K562 (cell line): ENCODE measurements around the gene SCAP. TPM values are rescaled to one million over a fixed set of nuclear protein-coding genes. Genes with fewer than 3 reads are reported as not detected.
"Not testable (repeated sequence)": the region's sequence is repeated elsewhere in the genome, so short reads cannot be mapped to it uniquely, and the experiment has no call there.

ENCODE experiments used
- CBFA2T2 ChIP-seq: fragments of 450-650 bp; conservative IDR thresholded peaks from 2 replicates; pipeline ENCODE4 v1.6.1; 2017; ENCODE audit warnings: mild to moderate bottlenecking
- CBX3 ChIP-seq, 2 experiments: IDR thresholded peaks; 1 replicate in 1 of 2; 2 replicates in 1 of 2; pipeline ENCODE4 v1.6.1; 2012; ENCODE audit warnings: inconsistent platforms in 2 of 2, low read length in 2 of 2, borderline replicate concordance in 1 of 2, control low read depth in 1 of 2
- CEBPB ChIP-seq: fragments of 450-650 bp; IDR thresholded peaks from 2 replicates; pipeline ENCODE4 v1.6.1; 2016; ENCODE audit warnings: missing genetic modification characterization, missing compliant biosample characterization
- CREB1 ChIP-seq, 2 experiments: sonication (generic) in 1 of 2; formaldehyde crosslinking in 1 of 2; IDR thresholded peaks; 2 replicates each; pipeline versions ENCODE4 v1.6.1 to v1.8.0; 2012 to 2022; ENCODE audit warnings: inconsistent platforms in 1 of 2, mild to moderate bottlenecking in 1 of 2, missing genetic modification reagents in 1 of 2, moderate library complexity in 1 of 2
- CTBP1 ChIP-seq: fragments of 450-650 bp; IDR thresholded peaks from 2 replicates; pipeline ENCODE4 v1.6.1; 2016; ENCODE audit warnings: borderline replicate concordance
- DACH1 ChIP-seq: fragments of 450-650 bp; IDR thresholded peaks from 2 replicates; pipeline ENCODE4 v1.6.1; 2018; ENCODE audit not compliant: partially characterized antibody
- DPF2 ChIP-seq: fragments of 450-650 bp; IDR thresholded peaks from 2 replicates; pipeline ENCODE4 v1.6.1; 2016
- ELF4 ChIP-seq: fragments of 450-650 bp; formaldehyde crosslinking; IDR thresholded peaks from 2 replicates; pipeline ENCODE4 v1.4.0; 2022; ENCODE audit warnings: missing genetic modification characterization
- FOXA3 ChIP-seq, 2 experiments: fragments of 450-650 bp in 1 of 2; sonication (generic) in 1 of 2; formaldehyde crosslinking; IDR thresholded peaks in 1 of 2; conservative IDR thresholded peaks in 1 of 2; 2 replicates each; pipeline versions ENCODE4 v1.4.0 to v1.8.0; 2020 to 2022; ENCODE audit warnings: mild to moderate bottlenecking in 2 of 2, missing genetic modification reagents in 1 of 2
- FOXM1 ChIP-seq, 2 experiments: fragments of 450-650 bp in 1 of 2; sonication (generic) in 1 of 2; formaldehyde crosslinking in 1 of 2; IDR thresholded peaks; 2 replicates each; pipeline versions ENCODE4 v1.6.1 to v1.9.0; 2017 to 2022; ENCODE audit warnings: low read depth in 2 of 2, mild to moderate bottlenecking in 2 of 2, missing genetic modification reagents in 1 of 2, moderate library complexity in 1 of 2
- HDAC1 ChIP-seq, 2 experiments: fragments of 450-650 bp; IDR thresholded peaks; 2 replicates each; pipeline ENCODE4 v1.6.1; 2016 to 2017; ENCODE audit warnings: inconsistent platforms in 1 of 2, mild to moderate bottlenecking in 1 of 2, moderate library complexity in 1 of 2
- HMGN3 ChIP-seq: IDR thresholded peaks from 2 replicates; pipeline ENCODE4 v1.6.1; 2011; ENCODE audit warnings: borderline replicate concordance, low read depth, mild to moderate bottlenecking, mixed read lengths, low read length; ENCODE audit not compliant: insufficient read length; ENCODE audit errors: extremely low read depth
- KLF16 ChIP-seq: IDR thresholded peaks from 2 replicates; pipeline ENCODE4 v1.6.1; 2016; ENCODE audit warnings: antibody characterized with exemption
- MBD2 ChIP-seq: sonication (generic); IDR thresholded peaks from 2 replicates; pipeline ENCODE4 v1.6.1; 2016; ENCODE audit warnings: low read depth, borderline replicate concordance
- MITF ChIP-seq: IDR thresholded peaks from 2 replicates; pipeline ENCODE4 v1.6.1; 2014; ENCODE audit warnings: antibody characterized with exemption
- MTA1 ChIP-seq: fragments of 450-650 bp; IDR thresholded peaks from 2 replicates; pipeline ENCODE4 v1.6.1; 2017; ENCODE audit warnings: borderline replicate concordance
- MTA2 ChIP-seq: fragments of 450-650 bp; IDR thresholded peaks from 2 replicates; pipeline ENCODE4 v1.6.1; 2016; ENCODE audit warnings: low read depth
- MYNN ChIP-seq, 2 experiments: sonication (generic); formaldehyde crosslinking in 1 of 2; IDR thresholded peaks; 2 replicates each; pipeline versions ENCODE4 v1.5.0 to v1.6.1; 2016 to 2020; ENCODE audit warnings: antibody characterized with exemption in 1 of 2, missing genetic modification reagents in 1 of 2
- PML ChIP-seq: IDR thresholded peaks from 2 replicates; pipeline ENCODE4 v1.6.1; 2012; ENCODE audit warnings: low read length, inconsistent platforms
- POLR2AphosphoS5 ChIP-seq: IDR thresholded peaks from 2 replicates; pipeline ENCODE4 v1.6.1; 2011; ENCODE audit warnings: mild to moderate bottlenecking, low read depth, low read length, moderate library complexity; ENCODE audit not compliant: control insufficient read depth, insufficient read depth
- RBBP5 ChIP-seq: fragments of 200-600 bp; sonication (generic); IDR thresholded peaks from 2 replicates; pipeline ENCODE4 v1.6.1; 2012; ENCODE audit warnings: borderline replicate concordance, mild to moderate bottlenecking, low read length, control low read depth, inconsistent platforms; ENCODE audit not compliant: insufficient read depth, poor library complexity, severe bottlenecking
- RCOR1 ChIP-seq, 2 experiments: IDR thresholded peaks; 2 replicates each; pipeline ENCODE4 v1.6.1; 2012; ENCODE audit warnings: low read depth in 2 of 2, low read length in 2 of 2, borderline replicate concordance in 1 of 2, improper control_type of control experiment in 1 of 2
- SIN3A ChIP-seq, 2 experiments: fragments of 150-350 bp in 1 of 2; IDR thresholded peaks; 2 replicates each; pipeline ENCODE4 v1.6.1; 2011 to 2016; ENCODE audit warnings: borderline replicate concordance in 2 of 2, low read depth in 2 of 2, low read length in 2 of 2, mild to moderate bottlenecking in 2 of 2, moderate library complexity in 2 of 2; ENCODE audit not compliant: control insufficient read depth in 1 of 2
- SMARCA4 ChIP-seq: fragments of 450-650 bp; IDR thresholded peaks from 2 replicates; pipeline ENCODE4 v1.6.1; 2016
- SMARCC2 ChIP-seq: fragments of 450-650 bp; IDR thresholded peaks from 2 replicates; pipeline ENCODE4 v1.6.1; 2017; ENCODE audit warnings: antibody characterized with exemption, moderate library complexity, mild to moderate bottlenecking, low read depth
- SOX6 ChIP-seq: fragments of 450-650 bp; IDR thresholded peaks from 2 replicates; pipeline ENCODE4 v1.6.1; 2014; ENCODE audit warnings: mild to moderate bottlenecking
- STAT5A ChIP-seq: IDR thresholded peaks from 2 replicates; pipeline ENCODE4 v1.6.1; 2012; ENCODE audit warnings: low read length, inconsistent platforms, borderline replicate concordance
- TBL1XR1 ChIP-seq, 2 experiments: IDR thresholded peaks; 2 replicates each; pipeline ENCODE4 v1.6.1; 2012; ENCODE audit warnings: improper control_type of control experiment in 2 of 2, low read length in 2 of 2, mild to moderate bottlenecking in 1 of 2
- TRIM24 ChIP-seq, 2 experiments: fragments of 450-650 bp; IDR thresholded peaks; 2 replicates each; pipeline ENCODE4 v1.6.1; 2016
- ZEB2 ChIP-seq: fragments of 450-650 bp; IDR thresholded peaks from 2 replicates; pipeline ENCODE4 v1.6.1; 2016
- polyA plus RNA-seq, 8 experiments: library from polyadenylated mRNA; depleted of rRNA in 4 of 8; stranded (reverse) in 5 of 8; unstranded in 3 of 8; fragments of >200 nt; fragmentation: Nextera tagmentation in 2 of 8; fragmentation: Illumina TruSeq in 1 of 8; extraction: Ambion mirVana in 2 of 8; extraction: Trizol in 1 of 8; gene quantifications; 2 replicates each; pipeline versions ENCODE4 v1.2.1 to v1.2.3, GENCODE V29; 2011 to 2014; ENCODE audit warnings: inconsistent platforms in 1 of 8, missing spikeins in 1 of 8
- total RNA-seq, 7 experiments: library from RNA; depleted of rRNA in 6 of 7; stranded (reverse); fragments of >200 nt in 6 of 7; fragmentation: Illumina TruSeq in 2 of 7; extraction: Trizol in 2 of 7; gene quantifications; 2 replicates each; pipeline versions ENCODE4 v1.2.1 to v1.2.3, GENCODE V29; 2011 to 2021; ENCODE audit warnings: low replicate concordance in 1 of 7

The SCAP gene
- total and polyA plus RNA-seq, 9 of the 15 experiments (the other 6 are each of a cell fraction or from before 2014, with no cell fraction given), result 2.6 to 104 (median 37.8) TPM

GRCh38 chr3:47481763-47482162 lies 6.0 kb upstream of the SCAP start (continued):
- TF ChIP-seq MITF, result peak; percentile 90
- TF ChIP-seq PML, result peak; percentile 76
- peak; percentile 77; the same call in 1 of the 2 replicates for TF ChIP-seq POLR2AphosphoS5
- peak; percentile 49; the same call in 1 of the 2 replicates for TF ChIP-seq FOXM1 (IDR thresholded peaks at IDR 0.05; ENCODE audit: low read depth)
- not testable (repeated sequence) for TF ChIP-seq FOXM1 (CRISPR knock-in tag; IDR thresholded peaks at IDR 0.05; ENCODE audit: low read depth); CREB1 (CRISPR knock-in tag; IDR thresholded peaks at IDR 0.05); MYNN (CRISPR knock-in tag; IDR thresholded peaks at IDR 0.05)
- TF ChIP-seq CBFA2T2, result peak; percentile 95
- peak; percentile 21 for TF ChIP-seq RBBP5
- peak; percentile 60 for TF ChIP-seq CEBPB
- peak; percentile 50; the same call in 1 of the 2 replicates for TF ChIP-seq MBD2
- peak; percentile 94 for TF ChIP-seq STAT5A
- TF ChIP-seq CBX3 (IDR thresholded peaks at IDR 0.05; ENCODE audit: borderline replicate concordance in 1 of 2, low read length in 2 of 2), result 0 out of 3 replicates have a peak, but pooled peaks of 1 of the 2 experiments have one; percentile 16
- TF ChIP-seq HMGN3, result peak; percentile 42
- peak; percentile 92 for TF ChIP-seq KLF16
- peak; percentile 99 for TF ChIP-seq ZEB2
- TF ChIP-seq CTBP1, result peak; percentile 94
- peak; percentile 94 for TF ChIP-seq DPF2
- peak in 1 of 2 experiments; percentile 61; a peak in 1 of 4 replicates for TF ChIP-seq TBL1XR1 (IDR thresholded peaks at IDR 0.05; ENCODE audit: low read length in 2 of 2)
- peak; percentile 93 for TF ChIP-seq SMARCA4
- TF ChIP-seq ELF4 (CRISPR knock-in tag), result 0 out of 2 replicates have a peak, but pooled peaks have one; percentile 14
- 0 out of 4 replicates have a peak, but pooled peaks of 1 of the 2 experiments have one; percentile 24 for TF ChIP-seq FOXA3 (CRISPR knock-in tag; conservative IDR thresholded peaks at IDR 0.05 in 1 of 2, IDR thresholded peaks at IDR 0.05 in 1 of 2)
- peak; percentile 80 for TF ChIP-seq MTA2
- TF ChIP-seq RCOR1 (IDR thresholded peaks at IDR 0.05; ENCODE audit: borderline replicate concordance in 1 of 2, low read depth in 2 of 2, low read length in 2 of 2), result peak in 1 of 2 experiments; percentile 87; a peak in 1 of 4 replicates
- peak; percentile 45; the same call in 1 of the 2 replicates for TF ChIP-seq MTA1
- TF ChIP-seq CREB1 (IDR thresholded peaks at IDR 0.05), result peak; percentile 48; the same call in 1 of the 2 replicates
- 0 out of 4 replicates have a peak, but pooled peaks of 1 of the 2 experiments have one; percentile 56 for TF ChIP-seq SIN3A (IDR thresholded peaks at IDR 0.05; ENCODE audit: borderline replicate concordance in 2 of 2, control insufficient read depth in 1 of 2, low read depth in 2 of 2, low read length in 2 of 2)
- TF ChIP-seq SOX6, result peak; percentile 87
- peak; percentile 77 for TF ChIP-seq DACH1
- 0 out of 2 replicates have a peak, but pooled peaks have one; percentile 38 for TF ChIP-seq MYNN (IDR thresholded peaks at IDR 0.05)
- TF ChIP-seq HDAC1 (IDR thresholded peaks at IDR 0.05), result peak; percentile 31 to 72; a peak in 2 of 4 replicates
- TF ChIP-seq SMARCC2, result peak; percentile 65; the same call in 1 of the 2 replicates
- peak; percentile 82 for TF ChIP-seq TRIM24 (IDR thresholded peaks at IDR 0.05)
